K562 (cell line): ENCODE results near the gene MYO15B.

Experiments
- ARHGAP35 ChIP-seq: fragments of 450-650 bp; IDR thresholded peaks from 2 replicates; pipeline ENCODE4 v1.6.1; 2018; ENCODE audit not compliant: partially characterized antibody
- ATF3 ChIP-seq, 2 experiments: fragments of 450-650 bp in 1 of 2; sonication (generic) in 1 of 2; formaldehyde crosslinking in 1 of 2; IDR thresholded peaks in 1 of 2; conservative IDR thresholded peaks in 1 of 2; 2 replicates each; pipeline versions ENCODE4 v1.6.1 to v1.8.1; 2016 to 2023; ENCODE audit warnings: mild to moderate bottlenecking in 2 of 2, moderate library complexity in 2 of 2, inconsistent platforms in 1 of 2, missing genetic modification reagents in 1 of 2
- CEBPB ChIP-seq: fragments of 450-650 bp; IDR thresholded peaks from 2 replicates; pipeline ENCODE4 v1.6.1; 2016; ENCODE audit warnings: missing genetic modification characterization, missing compliant biosample characterization
- EZH2 ChIP-seq: IDR thresholded peaks from 2 replicates; pipeline ENCODE4 v1.6.1; 2012; ENCODE audit warnings: low read depth, mild to moderate bottlenecking, inconsistent platforms, low read length, borderline replicate concordance
- MEIS2 ChIP-seq: fragments of 450-650 bp; IDR thresholded peaks from 2 replicates; pipeline ENCODE4 v1.6.1; 2014; ENCODE audit warnings: mild to moderate bottlenecking; ENCODE audit not compliant: partially characterized antibody
- RBM39 ChIP-seq: fragments of 200-400 bp; formaldehyde crosslinking; optimal IDR thresholded peaks from 2 replicates; pipeline ENCODE3; 2018; ENCODE audit warnings: low read depth, low read length
- RFX5 ChIP-seq: IDR thresholded peaks from 2 replicates; pipeline ENCODE4 v1.6.1; 2011; ENCODE audit warnings: low read depth, mild to moderate bottlenecking, improper control_type of control experiment, low read length
- RNF219 ChIP-seq: fragments of 250-450 bp; sonication (Bioruptor Pico); IDR thresholded peaks from 2 replicates; pipeline ENCODE4 v1.5.0; 2022; ENCODE audit warnings: mild to moderate bottlenecking
- SP2 ChIP-seq: IDR thresholded peaks from 2 replicates; pipeline ENCODE4 v1.6.1; 2011; ENCODE audit warnings: mild to moderate bottlenecking, low read depth, low read length, moderate library complexity; ENCODE audit not compliant: poor library complexity, severe bottlenecking; ENCODE audit errors: extremely low read depth
- YY1 ChIP-seq, 3 experiments: IDR thresholded peaks; 2 replicates each; pipeline ENCODE4 v1.6.1; 2011; ENCODE audit warnings: low read length in 2 of 3, mild to moderate bottlenecking in 2 of 3, moderate library complexity in 2 of 3, borderline replicate concordance in 1 of 3, control low read depth in 1 of 3, low read depth in 1 of 3; ENCODE audit not compliant: insufficient read depth in 3 of 3, insufficient replicate concordance in 2 of 3, control insufficient read depth in 1 of 3, insufficient read length in 1 of 3; ENCODE audit errors: extremely low read depth in 1 of 3
- TF ChIP-seq, protein P1 (sequence below), 3 experiments: IDR thresholded peaks in 2 of 3; conservative IDR thresholded peaks in 1 of 3; 2 replicates each; pipeline ENCODE4 v1.5.1; 2011 to 2012; ENCODE audit warnings: low read length in 3 of 3, mild to moderate bottlenecking in 3 of 3, control low read depth in 2 of 3, improper control_type of control experiment in 1 of 3, inconsistent platforms in 1 of 3, low read depth in 1 of 3, mixed read lengths in 1 of 3, moderate library complexity in 1 of 3; ENCODE audit not compliant: insufficient read depth in 2 of 3
- TF ChIP-seq, protein P2 (sequence below), 2 experiments: fragments of 450-650 bp; formaldehyde crosslinking in 1 of 2; IDR thresholded peaks; 2 replicates each; pipeline versions ENCODE4 v1.4.0 to v1.6.1; 2014 to 2020; ENCODE audit warnings: mild to moderate bottlenecking in 2 of 2, borderline replicate concordance in 1 of 2, low read depth in 1 of 2

DNA sequence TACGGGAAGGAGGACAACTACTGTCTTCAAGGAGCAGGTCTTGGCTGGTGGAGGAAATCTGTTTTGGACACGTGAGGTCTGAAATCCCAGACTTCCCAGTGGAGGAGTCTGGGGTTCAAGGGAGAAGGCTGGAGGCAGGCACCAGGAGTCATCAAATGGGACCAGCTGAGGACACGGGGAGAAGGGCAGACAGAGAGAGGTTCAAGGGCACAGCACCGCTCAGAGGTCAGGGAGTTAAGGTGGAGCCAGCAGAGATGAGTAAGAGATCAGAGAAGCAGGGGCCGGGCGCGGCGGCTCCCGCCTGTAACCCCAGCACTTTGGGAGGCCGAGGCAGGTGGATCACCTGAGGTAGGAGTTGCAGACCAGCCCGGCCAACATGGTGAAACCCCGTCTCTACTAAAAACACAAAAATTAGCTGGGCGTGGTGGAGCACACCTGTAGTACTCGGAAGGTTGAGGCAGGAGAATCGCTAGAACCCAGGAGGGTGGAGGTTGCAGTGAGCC lies 35.2 kb downstream of the MYO15B start:
- TF ChIP-seq ATF3 (IDR thresholded peaks at IDR 0.05) (no peak), ATF3 (CRISPR knock-in tag; conservative IDR thresholded peaks at IDR 0.05) (no peak), CEBPB (tag) (no peak), ARHGAP35 (no peak), SP2 (no peak), RNF219 (CRISPR knock-in tag) (no peak), EZH2 (no peak), RBM39 (no peak), RFX5 (no peak), MEIS2 (no peak), YY1 (IDR thresholded peaks at IDR 0.05; ENCODE audit: borderline replicate concordance in 1 of 3, control insufficient read depth in 1 of 3, extremely low read depth in 1 of 3, insufficient read depth in 3 of 3, insufficient read length in 1 of 3, insufficient replicate concordance in 2 of 3, low read depth in 1 of 3, low read length in 2 of 3) (no peak)
- TF ChIP-seq, protein P1, sequence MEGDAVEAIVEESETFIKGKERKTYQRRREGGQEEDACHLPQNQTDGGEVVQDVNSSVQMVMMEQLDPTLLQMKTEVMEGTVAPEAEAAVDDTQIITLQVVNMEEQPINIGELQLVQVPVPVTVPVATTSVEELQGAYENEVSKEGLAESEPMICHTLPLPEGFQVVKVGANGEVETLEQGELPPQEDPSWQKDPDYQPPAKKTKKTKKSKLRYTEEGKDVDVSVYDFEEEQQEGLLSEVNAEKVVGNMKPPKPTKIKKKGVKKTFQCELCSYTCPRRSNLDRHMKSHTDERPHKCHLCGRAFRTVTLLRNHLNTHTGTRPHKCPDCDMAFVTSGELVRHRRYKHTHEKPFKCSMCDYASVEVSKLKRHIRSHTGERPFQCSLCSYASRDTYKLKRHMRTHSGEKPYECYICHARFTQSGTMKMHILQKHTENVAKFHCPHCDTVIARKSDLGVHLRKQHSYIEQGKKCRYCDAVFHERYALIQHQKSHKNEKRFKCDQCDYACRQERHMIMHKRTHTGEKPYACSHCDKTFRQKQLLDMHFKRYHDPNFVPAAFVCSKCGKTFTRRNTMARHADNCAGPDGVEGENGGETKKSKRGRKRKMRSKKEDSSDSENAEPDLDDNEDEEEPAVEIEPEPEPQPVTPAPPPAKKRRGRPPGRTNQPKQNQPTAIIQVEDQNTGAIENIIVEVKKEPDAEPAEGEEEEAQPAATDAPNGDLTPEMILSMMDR (IDR thresholded peaks at IDR 0.05 in 2 of 3, conservative IDR thresholded peaks at IDR 0.05 in 1 of 3; ENCODE audit: insufficient read depth in 2 of 3, low read depth in 1 of 3, low read length in 3 of 3), result no peak
- TF ChIP-seq, protein P2, sequence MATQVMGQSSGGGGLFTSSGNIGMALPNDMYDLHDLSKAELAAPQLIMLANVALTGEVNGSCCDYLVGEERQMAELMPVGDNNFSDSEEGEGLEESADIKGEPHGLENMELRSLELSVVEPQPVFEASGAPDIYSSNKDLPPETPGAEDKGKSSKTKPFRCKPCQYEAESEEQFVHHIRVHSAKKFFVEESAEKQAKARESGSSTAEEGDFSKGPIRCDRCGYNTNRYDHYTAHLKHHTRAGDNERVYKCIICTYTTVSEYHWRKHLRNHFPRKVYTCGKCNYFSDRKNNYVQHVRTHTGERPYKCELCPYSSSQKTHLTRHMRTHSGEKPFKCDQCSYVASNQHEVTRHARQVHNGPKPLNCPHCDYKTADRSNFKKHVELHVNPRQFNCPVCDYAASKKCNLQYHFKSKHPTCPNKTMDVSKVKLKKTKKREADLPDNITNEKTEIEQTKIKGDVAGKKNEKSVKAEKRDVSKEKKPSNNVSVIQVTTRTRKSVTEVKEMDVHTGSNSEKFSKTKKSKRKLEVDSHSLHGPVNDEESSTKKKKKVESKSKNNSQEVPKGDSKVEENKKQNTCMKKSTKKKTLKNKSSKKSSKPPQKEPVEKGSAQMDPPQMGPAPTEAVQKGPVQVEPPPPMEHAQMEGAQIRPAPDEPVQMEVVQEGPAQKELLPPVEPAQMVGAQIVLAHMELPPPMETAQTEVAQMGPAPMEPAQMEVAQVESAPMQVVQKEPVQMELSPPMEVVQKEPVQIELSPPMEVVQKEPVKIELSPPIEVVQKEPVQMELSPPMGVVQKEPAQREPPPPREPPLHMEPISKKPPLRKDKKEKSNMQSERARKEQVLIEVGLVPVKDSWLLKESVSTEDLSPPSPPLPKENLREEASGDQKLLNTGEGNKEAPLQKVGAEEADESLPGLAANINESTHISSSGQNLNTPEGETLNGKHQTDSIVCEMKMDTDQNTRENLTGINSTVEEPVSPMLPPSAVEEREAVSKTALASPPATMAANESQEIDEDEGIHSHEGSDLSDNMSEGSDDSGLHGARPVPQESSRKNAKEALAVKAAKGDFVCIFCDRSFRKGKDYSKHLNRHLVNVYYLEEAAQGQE (IDR thresholded peaks at IDR 0.05; ENCODE audit: borderline replicate concordance), result no peak
- TF ChIP-seq, protein P2 (CRISPR knock-in tag; IDR thresholded peaks at IDR 0.05; ENCODE audit: low read depth), result no peak
